DOHH2 (cell line): ENCODE results near the gene TTK.

ENCODE experiments used
- H3F3A ChIP-seq: fragments of 200-600 bp; sonication (generic), shearing (Covaris generic); 2 replicates; pipeline ENCODE4 v1.6.0; 2016; ENCODE audit warnings: antibody characterized with exemption, mild to moderate bottlenecking; ENCODE audit not compliant: control insufficient read depth, insufficient read depth
- H3K27ac ChIP-seq: fragments of 200-600 bp; sonication (generic); 2 replicates; pipeline ENCODE4 v1.5.1; 2014; ENCODE audit warnings: low read depth, mild to moderate bottlenecking, low read length, moderate library complexity
- H3K27me3 ChIP-seq: fragments of 200-600 bp; sonication (generic); 2 replicates; pipeline ENCODE4 v1.6.1; 2014; ENCODE audit warnings: mild to moderate bottlenecking, low read length, mixed read lengths; ENCODE audit not compliant: control insufficient read depth
- H3K36me3 ChIP-seq: fragments of 200-600 bp; sonication (generic); 2 replicates; pipeline ENCODE4 v1.6.1; 2014; ENCODE audit warnings: mild to moderate bottlenecking, low read length, moderate library complexity, mixed read lengths; ENCODE audit not compliant: control insufficient read depth
- H3K4me1 ChIP-seq: fragments of 200-600 bp; sonication (generic); 2 replicates; pipeline ENCODE4 v1.6.1; 2014; ENCODE audit warnings: mild to moderate bottlenecking, low read length, mixed read lengths; ENCODE audit not compliant: control insufficient read depth
- H3K4me2 ChIP-seq: fragments of 200-600 bp; sonication (generic); 2 replicates; pipeline ENCODE4 v1.6.0; 2014; ENCODE audit warnings: mild to moderate bottlenecking, low read length, moderate library complexity
- H3K4me3 ChIP-seq: fragments of 200-600 bp; sonication (generic); 2 replicates; pipeline ENCODE4 v1.5.1; 2014; ENCODE audit warnings: mild to moderate bottlenecking, low read length, mixed read lengths
- H3K79me2 ChIP-seq: fragments of 200-600 bp; sonication (generic); 2 replicates; pipeline ENCODE4 v1.6.1; 2014; ENCODE audit warnings: mild to moderate bottlenecking, low read length, mixed read lengths; ENCODE audit not compliant: control insufficient read depth
- H3K9me2 ChIP-seq: fragments of 200-600 bp; sonication (generic); replicated peaks from 2 replicates; pipeline ENCODE4 v1.6.1; 2014; ENCODE audit warnings: mild to moderate bottlenecking, low read length, mixed read lengths; ENCODE audit not compliant: control insufficient read depth
- H3K9me3 ChIP-seq: fragments of 200-600 bp; sonication (generic); 2 replicates; pipeline ENCODE4 v1.6.1; 2014; ENCODE audit warnings: antibody characterized with exemption, low read length, mixed read lengths; ENCODE audit not compliant: control insufficient read depth, insufficient read depth
- H4K20me1 ChIP-seq: fragments of 200-600 bp; sonication (generic); 2 replicates; pipeline ENCODE4 v1.6.0; 2014; ENCODE audit warnings: low read depth, mild to moderate bottlenecking, antibody characterized with exemption, low read length, moderate library complexity; ENCODE audit not compliant: control insufficient read depth, insufficient read depth
- EZH2phosphoT487 ChIP-seq: fragments of 200-600 bp; sonication (generic); IDR thresholded peaks from 2 replicates; pipeline ENCODE4 v1.6.1; 2017; ENCODE audit warnings: borderline replicate concordance, mild to moderate bottlenecking, antibody characterized with exemption, low read length, moderate library complexity, mixed read lengths
- TF ChIP-seq, protein P1 (sequence below): fragments of 200-600 bp; sonication (generic); IDR thresholded peaks from one replicate; pipeline ENCODE4 v1.5.1; 2014; ENCODE audit warnings: antibody characterized with exemption, mild to moderate bottlenecking, low read depth, low read length; ENCODE audit not compliant: poor library complexity, severe bottlenecking

Gene TTK

DNA sequence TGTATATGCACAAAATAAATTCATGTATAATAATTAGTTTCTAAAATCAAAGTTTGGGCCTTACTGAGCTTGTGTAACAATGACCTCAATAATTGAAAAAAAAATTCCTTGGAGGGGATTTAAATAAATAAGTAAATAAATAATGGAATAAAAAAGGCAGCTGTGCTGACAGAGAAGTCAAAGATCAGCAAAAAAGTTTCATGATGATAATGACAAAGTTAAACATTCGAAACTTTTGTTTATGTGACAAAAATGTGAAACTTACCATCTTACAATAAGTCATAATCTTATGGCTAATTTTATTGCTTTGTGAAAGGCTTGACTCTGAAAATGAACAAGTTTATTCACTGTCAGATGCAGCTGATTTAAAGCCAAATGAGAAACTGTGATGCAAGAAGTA, 3.1 kb upstream of the TTK start:
- Histone ChIP-seq H3K27ac (no peak overlapping the region), H3K4me3 (no peak overlapping the region), H3K9me2 (no peaks in the 10 kb centered on the region), H3K79me2 (peaks cover 18% of the 10 kb centered on the region), H4K20me1 (no peaks in the 10 kb centered on the region), H3K36me3 (peaks cover 15% of the 10 kb centered on the region), H3K4me2 (no peak overlapping the region), H3K27me3 (no peaks in the 10 kb centered on the region), H3K4me1 (peaks cover 20% of the 10 kb centered on the region), H3K9me3 (no peaks in the 10 kb centered on the region), H3F3A (no peaks in the 10 kb centered on the region)
- TF ChIP-seq, protein P1, sequence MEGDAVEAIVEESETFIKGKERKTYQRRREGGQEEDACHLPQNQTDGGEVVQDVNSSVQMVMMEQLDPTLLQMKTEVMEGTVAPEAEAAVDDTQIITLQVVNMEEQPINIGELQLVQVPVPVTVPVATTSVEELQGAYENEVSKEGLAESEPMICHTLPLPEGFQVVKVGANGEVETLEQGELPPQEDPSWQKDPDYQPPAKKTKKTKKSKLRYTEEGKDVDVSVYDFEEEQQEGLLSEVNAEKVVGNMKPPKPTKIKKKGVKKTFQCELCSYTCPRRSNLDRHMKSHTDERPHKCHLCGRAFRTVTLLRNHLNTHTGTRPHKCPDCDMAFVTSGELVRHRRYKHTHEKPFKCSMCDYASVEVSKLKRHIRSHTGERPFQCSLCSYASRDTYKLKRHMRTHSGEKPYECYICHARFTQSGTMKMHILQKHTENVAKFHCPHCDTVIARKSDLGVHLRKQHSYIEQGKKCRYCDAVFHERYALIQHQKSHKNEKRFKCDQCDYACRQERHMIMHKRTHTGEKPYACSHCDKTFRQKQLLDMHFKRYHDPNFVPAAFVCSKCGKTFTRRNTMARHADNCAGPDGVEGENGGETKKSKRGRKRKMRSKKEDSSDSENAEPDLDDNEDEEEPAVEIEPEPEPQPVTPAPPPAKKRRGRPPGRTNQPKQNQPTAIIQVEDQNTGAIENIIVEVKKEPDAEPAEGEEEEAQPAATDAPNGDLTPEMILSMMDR = no peak
- TF ChIP-seq EZH2phosphoT487 = no peak

DNA sequence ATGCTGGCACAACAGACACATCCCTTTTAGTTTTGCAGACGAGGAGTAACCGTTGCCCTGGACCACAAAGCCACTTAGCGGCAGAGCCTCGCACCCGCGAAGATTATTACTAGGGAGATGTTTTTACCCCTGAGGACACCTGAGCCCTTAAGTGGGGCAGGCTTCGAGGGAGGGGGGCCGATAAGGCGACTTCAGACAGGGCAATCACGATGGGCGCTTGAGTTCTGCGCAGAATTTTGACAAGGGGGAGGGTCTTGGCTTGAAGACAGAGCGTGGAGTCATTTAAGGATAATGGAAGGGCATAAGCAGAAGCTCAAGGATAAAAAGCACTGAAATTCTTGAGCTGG, 650 bp upstream of the TTK start:
- H3F3A ChIP-seq = peaks cover 2% of the 10 kb centered on the region; the same call in 1 of the 2 replicates
- H3K9me3 ChIP-seq = no peaks in the 10 kb centered on the region
- no peaks in the 10 kb centered on the region for H4K20me1 ChIP-seq
- H3K9me2 ChIP-seq = no peaks in the 10 kb centered on the region
- H3K4me3 ChIP-seq = peak overlapping the region; percentile 86
- peak overlapping the region; percentile 78 for H3K4me2 ChIP-seq
- peaks cover 28% of the 10 kb centered on the region for H3K79me2 ChIP-seq
- H3K4me1 ChIP-seq = peaks cover 23% of the 10 kb centered on the region
- no peak for TF ChIP-seq EZH2phosphoT487
- TF ChIP-seq, protein P1 = no peak
- peak overlapping the region; percentile 67; the same call in 1 of the 2 replicates for H3K27ac ChIP-seq
- peaks cover 38% of the 10 kb centered on the region for H3K36me3 ChIP-seq
- H3K27me3 ChIP-seq = no peaks in the 10 kb centered on the region

DNA sequence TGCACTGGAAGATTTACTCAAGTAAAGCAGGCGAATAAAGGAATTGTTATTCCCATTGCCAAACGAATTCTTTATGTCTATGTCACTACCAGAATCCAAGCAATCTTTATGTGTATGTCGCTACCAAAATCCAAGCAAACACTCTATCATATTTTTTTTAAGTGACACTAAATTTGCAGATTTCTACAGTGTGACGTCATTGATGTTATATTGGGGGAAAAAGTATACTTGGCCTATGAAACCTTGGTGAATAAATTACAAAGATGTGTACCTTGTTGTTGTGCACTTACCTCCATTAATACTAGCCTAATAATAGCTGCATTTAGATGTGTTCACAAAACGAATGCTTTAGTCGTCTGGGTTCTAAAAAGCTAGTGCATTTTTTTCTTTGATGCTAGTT, 957 bp downstream of the TTK start:
- TF ChIP-seq, protein P1 = no peak
- no peak for TF ChIP-seq EZH2phosphoT487
- H3K79me2 ChIP-seq = peaks cover 36% of the 10 kb centered on the region

More for the DNA sequence above, 957 bp downstream of the TTK start:
- Histone ChIP-seq H3K9me3 (no peaks in the 10 kb centered on the region), H3F3A (peaks cover 2% of the 10 kb centered on the region; the same call in 1 of the 2 replicates), H4K20me1 (no peaks in the 10 kb centered on the region), H3K36me3 (peaks cover 54% of the 10 kb centered on the region), H3K27me3 (no peaks in the 10 kb centered on the region), H3K4me3 (peak overlapping the region; percentile 86), H3K9me2 (no peaks in the 10 kb centered on the region), H3K4me2 (peak overlapping the region; percentile 78), H3K4me1 (peaks cover 23% of the 10 kb centered on the region), H3K27ac (peak overlapping the region; percentile 67; the same call in 1 of the 2 replicates)
